Measurements from ENCODE around the gene TTC8.
"Not testable (repeated sequence)": the region's sequence is repeated elsewhere in the genome, so short reads cannot be mapped to it uniquely, and the experiment has no call there.

TTC8 gene

DNA sequence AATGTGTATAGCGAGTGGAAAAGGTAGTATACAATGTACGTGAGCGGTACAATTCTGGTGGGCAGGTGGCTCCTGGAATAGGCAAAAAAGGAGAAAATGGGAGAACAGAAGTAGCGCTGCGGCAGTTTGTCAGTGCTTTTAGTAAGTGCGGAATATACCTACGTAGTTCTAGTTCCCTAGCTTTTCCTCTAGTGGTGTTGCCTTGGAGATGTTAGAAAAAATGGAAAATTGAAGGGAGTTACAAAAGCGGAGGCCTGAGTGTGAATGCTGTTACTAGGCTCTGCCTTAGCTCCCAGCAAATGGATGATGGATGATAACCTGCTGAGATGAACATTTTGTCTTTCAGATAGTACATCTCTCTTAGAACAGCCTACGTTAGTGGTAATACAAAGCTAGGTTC is 1.1 kb downstream of the TTC8 start:
- no peak for DNase-seq

DNA sequence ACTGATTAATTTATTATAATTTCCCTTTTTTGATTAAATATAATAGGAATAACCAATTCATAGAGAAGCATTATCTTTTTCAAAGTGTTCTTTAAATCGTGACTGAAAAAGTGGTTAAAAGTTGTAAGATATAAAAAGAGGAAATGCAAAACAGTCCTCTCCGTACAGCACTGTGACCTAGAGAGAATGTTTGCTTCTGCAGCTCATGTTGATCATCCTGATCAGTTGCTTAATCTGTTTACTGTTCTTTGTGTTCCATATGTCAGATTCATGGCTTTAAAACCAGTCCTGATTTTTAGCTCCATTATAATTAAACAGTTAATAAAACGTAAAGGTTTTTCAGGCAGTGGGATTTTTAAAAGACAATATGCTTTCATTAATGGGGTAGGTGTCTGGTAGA is 4.7 kb downstream of the TTC8 start:
- peak; percentile 30 for DNase-seq

DNA sequence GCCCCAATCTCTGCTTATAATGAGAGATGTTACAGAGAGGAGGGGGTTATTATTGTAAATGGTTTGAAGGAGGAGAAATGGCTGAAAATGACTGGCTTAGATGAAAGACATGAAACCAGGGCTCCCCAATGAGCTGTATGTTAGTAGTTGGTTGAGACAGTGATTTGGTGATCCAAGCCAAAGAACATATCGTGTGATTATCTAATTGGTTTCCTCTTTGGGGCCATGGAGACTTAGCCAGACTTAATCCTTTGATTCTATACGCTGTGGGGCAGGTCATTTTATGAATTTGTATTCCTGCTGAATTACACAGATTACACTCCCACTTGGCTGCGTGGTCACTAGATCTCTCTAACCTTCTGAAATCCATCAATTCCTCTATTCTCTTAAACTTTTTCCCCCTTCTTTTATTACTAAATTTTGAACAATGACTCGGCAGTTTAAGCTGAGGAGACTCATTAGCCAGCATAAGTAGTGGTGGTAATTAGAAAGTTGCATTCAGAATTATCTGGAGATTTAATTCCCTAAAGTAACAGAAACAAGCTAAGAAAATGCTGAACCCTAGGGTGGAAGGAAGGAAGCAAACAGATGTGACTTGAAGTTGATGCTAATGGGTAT is 5.3 kb downstream of the TTC8 start:
- no peak for DNase-seq

DNA sequence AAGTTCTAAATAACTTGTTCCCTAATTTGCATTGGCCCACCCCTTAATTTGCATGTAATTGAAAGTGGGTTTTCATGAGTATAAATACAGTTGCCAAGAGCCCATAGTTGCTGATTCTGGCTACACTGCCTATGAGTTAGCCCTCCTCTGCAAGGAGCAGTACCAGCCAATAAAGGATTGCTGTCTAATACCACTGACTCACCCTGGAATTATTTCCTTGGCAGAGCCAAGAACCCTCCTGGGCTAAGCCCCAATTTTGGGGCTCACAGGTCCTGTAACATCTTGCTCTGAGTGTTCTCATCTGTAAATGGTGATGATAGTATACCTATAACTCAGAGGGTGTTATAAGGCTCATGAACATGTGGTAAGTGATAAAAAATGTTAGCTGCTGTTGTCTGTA is 6.8 kb downstream of the TTC8 start:
- no peak for DNase-seq

DNA sequence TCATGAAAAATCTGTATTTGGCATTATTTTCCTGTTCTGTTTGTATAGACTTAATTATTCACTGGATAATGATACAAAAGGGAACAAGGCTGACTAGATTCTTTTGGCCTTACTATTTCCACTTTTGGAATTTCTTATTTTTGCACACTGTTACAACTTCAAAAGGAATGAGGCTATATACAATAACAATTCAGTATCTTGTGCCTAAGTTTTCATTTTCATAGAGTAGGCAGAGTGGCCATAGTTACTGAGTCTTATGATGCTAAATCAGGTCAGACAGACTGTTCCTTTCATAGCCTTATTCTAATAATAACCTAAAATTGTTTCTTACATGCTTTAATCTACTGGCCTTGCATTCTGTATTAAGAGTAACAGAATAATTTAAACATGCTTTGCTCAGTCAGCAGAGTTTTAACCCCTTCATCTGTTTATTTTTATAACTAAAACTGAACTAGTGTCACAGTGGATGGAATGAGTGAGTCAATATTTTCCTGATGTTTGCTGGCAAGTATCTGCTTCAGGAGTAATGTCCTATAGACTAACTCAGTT is 10.5 kb downstream of the TTC8 start:
- DNase-seq, result peak; percentile 67

DNA sequence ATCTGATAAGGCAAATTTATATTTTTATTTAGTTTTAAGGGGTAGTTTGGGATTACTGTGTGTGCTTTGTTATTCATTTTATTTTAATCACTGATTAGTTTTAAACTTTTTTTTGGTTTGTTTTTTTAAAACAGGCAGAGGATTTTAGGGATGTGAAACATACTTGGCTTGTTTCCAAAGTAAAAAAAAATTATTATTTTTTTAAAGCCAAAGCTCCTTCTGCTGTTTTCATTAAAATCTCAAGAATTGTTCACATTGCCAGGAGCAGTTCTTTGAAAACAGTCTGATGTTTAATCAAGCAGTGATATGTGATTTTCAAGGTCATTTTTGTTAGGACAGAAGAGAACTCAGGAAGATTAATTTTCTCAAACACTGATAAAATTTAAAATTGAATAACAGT is 11.2 kb downstream of the TTC8 start:
- DNase-seq, result no peak

DNA sequence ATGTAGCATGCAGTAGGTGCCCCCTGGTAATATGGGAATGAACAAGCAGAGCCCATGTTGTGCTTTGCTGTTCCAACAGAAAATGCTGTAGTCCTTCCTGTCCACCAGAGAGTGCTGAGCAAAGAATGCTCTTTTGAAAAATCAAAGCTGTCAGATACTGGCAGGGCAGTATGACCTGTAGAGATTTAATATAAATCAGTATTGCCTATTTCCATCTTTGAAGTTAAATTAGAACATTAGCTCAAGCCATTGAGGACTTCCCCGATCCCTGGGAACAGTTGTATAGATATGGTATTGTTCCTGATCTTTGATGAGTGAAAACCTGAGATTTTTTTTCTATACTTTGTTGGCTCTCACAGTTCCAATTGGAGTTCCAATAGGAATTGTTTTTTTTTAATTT is 13.0 kb downstream of the TTC8 start:
- DNase-seq, result no peak

DNA sequence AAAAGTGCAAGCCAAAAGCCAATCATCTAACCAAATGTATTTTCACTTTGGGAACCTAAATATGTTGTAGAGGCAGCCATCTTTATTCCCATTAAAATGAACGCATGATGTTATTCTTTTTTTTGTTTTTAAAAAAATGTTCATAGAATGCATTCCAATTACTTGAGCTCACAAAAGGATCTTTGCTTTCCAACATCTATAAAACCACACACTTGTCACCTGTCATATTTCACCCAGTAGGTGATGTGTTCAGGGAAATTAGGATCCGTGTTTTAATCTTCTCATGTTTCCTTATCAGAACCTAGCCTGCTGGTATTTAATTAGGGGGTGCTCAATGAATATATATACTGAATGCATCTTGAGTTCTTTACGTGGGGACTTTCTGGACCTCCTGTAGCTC is 13.6 kb downstream of the TTC8 start:
- DNase-seq, result no peak

DNA sequence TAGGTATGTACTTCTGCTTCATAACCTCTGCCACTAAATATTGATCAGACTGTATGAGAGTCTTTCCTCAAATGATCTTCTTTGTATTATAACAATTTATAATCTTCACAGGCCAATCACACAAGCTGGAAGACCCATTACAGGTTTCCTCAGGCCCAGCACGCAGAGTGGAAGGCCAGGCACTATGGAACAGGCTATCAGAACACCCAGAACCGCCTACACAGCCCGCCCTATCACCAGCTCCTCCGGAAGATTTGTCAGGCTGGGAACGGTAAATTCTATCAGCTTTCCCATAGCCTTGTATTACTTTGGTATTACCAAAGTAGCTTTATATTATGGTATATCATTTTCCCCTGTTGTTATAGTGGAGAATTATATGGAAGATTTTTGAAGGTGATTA is 16.5 kb downstream of the TTC8 start:
- no peak for DNase-seq

DNA sequence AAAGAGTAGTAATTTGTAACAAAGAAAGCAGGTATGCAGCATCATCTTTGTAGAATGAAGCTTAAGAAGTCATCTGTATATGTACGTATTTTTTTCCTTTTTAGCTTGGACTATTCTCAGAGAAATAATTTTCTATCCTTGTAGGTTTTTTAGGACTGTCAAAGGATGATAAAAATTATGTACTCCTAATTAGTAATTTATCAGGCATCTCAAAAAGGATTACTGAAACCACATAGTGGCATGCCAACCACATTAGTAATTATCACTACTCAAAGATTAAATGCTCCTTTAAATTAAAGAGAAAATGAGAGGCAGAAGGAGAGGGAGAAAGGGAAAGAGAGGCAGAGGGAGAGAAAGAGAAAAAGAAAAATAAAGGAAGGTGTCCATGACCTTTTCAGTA is 17.3 kb downstream of the TTC8 start:
- DNase-seq, result no peak

DNA sequence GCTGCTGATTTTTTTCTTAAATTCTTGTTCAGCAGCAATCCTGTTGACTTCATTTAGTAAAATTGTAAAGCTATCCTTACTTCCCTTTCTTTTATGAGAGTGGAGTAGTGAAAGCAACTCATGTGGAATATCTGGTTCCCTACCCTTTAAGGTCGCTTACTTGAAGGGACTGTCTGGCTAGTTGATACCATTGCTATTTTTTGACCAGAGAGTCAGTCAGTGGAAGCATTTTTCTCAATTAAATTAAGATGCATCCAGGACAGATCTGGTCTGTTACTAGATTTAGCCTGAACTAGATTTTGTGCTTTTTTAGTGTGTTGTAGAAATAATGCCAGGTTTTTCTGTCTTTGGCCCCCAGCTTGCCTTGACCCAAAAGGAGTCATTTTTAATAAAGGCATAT is 18.0 kb downstream of the TTC8 start:
- no peak for DNase-seq

DNA sequence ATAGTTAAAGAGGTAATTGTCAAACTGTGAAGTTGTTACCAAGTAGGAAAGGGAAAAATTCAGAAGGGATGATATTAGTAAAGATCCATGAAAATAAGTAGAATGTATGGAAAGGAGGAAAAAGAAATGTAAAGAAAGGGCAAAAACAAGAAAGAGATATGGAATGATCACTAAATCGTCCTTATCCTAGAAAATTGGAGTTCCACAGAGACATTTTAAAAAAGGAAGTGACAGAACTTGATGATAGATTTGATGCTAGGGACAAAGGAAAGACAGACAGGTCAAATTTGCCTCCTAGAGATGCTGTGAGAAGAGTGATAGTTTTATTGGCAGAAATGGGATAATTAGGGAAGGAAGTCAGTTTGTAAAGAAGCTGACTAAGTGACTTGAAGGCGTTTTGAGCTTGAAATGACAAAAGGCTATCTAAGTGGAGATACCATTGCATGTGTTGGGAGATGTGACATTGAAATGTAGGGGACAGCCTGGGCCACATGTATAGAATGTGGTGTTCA is 20.6 kb downstream of the TTC8 start:
- DNase-seq, result no peak

DNA sequence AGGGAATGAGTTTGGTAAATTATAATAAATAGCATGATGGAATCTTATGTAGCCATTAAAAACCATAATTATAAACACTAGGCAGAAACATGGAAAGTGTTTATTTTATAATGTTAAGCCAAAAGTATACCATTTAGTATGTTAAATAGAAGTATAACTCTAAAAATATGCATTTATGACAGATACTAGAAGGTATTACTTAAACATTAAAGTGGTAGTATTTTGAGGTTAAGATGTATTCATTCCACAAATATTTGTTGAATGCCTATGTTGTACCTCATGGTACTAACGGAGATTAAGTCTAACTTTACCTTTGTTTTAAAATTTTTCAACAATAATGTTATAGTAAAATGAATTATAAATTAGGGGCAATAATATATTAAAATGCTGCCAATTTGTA is 24.1 kb downstream of the TTC8 start:
- DNase-seq, result no peak

DNA sequence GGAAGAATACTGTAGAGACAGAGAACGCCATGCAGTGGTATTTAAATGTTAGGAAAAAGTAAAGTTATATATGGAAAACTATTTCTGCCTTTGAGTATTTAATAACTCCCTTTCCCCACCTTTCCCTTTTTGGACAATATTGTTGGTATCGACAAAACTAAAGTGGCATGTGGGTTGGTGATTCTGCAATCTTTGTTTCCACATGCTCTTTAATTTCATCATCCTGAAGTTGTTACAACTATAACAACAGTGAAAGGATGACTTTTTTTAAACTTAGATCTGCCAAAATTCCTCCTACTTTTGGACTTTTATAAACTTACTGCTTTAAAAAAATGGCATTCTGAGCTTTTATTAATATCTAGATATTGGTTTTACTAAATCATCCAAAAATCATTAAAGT is 25.3 kb downstream of the TTC8 start:
- DNase-seq, result peak; percentile 48

DNA sequence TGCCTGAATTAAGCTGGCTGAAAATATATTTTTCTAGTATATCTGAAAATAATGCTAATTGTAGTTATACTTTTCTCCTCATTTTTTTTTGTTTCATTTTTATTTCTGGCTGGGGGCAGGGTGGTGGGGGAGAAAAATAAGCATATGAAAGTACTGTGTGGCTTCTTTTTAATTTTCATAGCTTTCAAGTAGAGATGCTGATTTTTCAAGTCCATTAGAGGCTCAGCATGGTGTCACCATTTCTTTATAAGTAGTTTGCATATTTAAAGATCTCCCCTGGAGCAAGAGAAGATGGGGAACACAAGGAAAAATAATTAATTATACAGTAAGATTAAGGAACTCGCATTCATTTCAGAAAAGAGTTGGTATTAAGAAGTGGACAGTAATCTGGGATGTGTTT is 27.1 kb downstream of the TTC8 start:
- DNase-seq, result no peak

DNA sequence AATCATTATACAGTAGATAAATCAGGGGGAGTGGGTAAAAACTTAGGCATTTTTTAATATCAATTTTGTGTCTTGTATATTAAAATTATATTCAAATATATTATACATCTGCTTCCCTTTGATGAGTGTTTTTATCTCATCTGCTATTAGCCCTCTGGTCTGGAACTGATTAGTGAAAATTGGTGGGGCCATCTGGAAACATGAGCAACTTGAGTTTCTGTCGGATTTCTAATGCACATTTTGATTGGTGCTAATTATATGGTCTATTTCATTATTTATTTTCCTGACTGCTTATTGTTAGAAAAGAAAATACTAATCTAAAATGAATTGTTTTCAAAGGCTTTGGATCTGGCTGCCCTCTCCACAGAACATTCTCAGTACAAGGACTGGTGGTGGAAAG is 28.2 kb downstream of the TTC8 start:
- DNase-seq, result no peak

DNA sequence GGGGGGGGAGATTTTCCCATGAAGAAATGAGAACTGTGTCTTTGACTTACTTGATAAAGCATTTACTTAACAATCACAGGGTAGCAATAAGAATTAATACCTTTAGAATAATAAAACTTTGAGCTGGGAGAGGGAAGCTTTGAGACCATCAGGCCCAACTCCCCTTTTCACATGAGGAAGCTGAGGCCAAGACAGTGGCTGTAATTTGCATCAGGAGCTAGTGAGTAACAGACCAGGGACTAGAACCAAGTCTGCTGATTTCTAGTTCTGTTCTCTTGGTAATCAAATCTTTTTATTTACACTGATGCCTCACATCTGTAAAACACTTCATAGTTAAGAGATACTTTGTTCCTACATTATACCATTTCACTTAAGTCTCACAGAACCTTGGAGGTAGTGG is 28.7 kb downstream of the TTC8 start:
- DNase-seq, result no peak

DNA sequence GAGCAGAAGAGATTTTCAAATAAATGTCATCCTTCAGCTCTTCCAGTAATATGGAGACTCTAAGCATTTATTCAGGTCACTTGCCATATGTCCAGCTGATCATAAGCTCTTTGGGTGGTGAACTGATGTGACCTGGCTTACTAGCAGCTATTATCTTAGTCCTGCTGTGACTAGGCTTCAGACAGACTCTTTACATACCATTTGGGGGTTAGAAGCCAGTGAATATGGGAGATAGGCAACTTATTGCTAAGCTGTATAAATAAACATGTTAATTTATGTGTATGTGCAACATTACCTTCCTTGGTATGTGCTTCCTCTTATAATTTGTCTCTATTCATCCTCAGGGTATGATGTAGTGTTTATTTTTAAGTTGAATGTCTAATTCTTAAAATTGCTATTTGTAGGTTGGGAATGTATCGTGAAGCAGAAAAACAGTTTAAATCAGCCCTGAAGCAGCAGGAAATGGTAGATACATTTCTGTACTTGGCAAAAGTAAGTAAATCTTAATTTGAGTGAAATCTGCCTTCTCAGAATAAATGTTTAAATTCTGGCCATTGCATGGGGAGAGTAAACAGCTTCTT is 32.4 kb downstream of the TTC8 start:
- no peak for DNase-seq

DNA sequence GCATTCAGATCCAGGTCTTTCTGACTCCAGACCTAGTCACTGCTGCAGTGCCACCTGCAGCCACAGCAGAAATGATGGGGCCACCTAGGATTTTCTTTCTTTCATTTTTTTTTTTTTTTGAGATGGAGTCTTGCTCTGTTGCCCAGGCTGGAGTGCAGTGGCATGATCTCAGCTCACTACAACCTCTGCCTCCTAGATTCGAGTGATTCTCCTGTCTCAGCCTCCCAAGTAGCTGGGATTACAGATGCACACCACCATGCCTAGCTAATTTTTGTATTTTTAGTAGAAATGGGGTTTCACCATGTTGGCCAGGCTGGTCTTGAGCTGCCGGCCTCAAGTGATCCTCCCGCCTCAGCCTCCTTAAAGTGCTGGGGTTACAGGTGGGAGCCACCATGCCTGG is 33.4 kb downstream of the TTC8 start:
- not testable (repeated sequence) for DNase-seq

DNA sequence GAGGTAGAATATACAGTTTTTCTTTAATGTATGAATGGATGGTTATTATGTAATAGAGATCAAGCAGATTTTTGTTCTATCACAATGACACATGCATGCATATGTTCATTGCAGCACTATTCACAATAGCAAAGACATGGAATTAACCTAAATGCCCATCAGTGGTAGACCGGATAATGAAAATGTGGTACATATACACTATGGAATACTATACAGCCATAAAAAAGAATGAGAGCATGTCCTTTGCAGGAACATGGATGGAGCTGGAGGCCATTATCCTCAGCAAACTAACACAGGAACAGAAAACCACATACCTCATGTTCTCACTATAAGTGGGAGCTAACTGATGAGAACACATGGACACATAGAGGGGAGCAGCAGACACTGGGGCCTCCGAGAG is 34.7 kb downstream of the TTC8 start:
- not testable (repeated sequence) for DNase-seq

DNA sequence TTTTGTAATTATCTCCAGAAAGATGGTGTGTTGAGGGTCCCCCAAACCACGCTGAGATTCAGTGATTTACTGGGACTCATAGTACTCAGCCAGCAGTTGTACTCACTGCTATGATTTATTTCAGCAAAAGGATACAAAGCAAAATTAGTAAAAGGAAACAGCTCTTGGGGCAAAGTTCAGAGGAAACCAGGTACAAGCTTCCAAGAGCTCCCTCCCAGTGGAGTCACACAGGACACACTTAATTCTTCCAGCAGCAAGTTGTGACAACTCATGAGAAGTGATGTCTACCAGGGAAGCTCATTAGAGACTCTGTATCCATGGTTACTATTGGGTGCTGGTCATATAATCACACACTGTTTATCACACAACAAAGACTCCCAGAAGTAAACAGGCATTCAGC is 38.7 kb downstream of the TTC8 start:
- no peak for DNase-seq

DNA sequence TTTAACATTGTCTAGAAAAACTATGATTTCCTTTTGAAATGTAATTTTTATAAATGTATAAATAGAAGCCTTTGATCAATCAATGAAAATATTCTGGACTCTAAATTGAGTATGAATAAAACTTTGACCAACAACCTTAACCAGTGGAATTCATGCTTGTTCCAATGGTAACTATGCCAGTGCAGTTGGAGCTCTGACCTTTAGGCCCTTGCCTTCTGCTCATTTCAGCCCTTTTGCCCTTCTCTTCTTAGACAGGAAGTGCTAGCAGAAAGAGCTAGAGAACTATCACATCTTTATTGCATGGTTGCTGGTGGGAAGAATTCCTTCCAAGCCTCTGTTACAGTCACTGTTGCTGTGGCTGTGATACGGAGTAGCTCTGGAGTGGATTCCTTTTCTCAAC is 39.7 kb downstream of the TTC8 start:
- no peak for DNase-seq

DNA sequence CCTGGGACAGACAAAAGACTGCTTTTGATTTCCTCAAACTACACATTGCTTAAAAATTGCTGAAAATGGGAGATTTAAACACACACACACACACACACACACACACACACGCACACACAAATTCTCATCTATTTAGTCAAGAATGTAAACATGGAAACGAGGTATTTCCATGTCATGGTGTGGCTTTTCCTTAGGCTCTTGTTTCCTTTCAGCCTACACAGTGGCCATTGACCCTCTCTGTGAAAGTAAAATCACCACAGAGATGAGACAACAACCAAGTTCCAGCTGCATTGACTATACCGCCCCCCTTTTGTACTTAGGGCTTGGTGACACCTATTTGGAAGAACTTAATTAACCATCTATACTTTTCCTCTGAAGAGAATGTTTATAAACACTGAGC is 41.9 kb downstream of the TTC8 start:
- no peak for DNase-seq

DNA sequence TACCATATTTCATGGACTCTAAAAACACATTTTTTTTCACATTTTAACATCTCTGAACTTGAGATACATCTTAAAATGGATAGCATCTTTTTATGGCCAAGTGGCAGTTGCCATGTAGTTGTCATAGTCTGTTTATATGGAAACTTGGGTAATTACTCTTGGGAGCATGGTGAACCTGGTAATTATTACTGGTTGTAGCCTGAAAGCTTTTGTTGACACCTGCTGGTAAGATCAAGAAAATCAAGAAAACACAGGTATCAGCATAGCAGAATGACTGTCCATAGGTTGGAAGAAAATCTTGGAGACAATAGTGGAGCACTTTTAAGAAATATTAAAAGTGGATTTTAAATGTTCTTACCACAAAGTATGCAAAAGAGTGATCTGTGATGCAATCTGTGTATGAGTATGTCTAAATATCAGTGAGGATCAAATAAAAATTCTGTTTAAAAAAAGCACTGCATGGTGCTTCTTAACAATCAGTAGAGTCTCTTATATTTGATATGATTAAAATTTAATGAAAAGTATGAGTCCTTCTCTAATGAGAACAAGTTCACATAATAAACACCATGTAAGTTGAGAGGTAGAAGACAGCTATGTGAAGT is 44.2 kb downstream of the TTC8 start:
- DNase-seq, result peak; percentile 2

DNA sequence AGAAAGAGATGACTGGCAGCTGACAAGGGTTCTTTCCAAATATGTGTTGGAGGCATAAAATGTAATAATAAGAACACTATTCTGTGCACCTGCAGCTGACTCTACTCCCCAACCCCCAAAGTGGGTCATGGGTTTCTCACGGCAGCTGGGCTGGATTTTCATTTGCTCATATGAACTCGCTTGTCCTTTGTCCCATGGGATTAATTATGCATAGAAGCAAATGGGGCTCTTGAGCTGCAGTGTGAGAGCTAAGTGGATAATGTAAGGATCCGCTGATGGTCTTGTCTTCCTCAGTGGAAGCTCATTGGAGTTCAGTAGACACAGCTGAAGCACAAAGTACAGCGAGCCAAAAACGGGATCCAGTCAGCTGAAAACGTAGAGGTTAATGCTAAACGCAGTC is 46.3 kb downstream of the TTC8 start:
- DNase-seq, result no peak

Data from inflammatory macrophage treated with lipopolysaccharide for 4 hours (primary cell).